Measurements from ENCODE around the gene LCMT1. TPM values are rescaled to one million over a fixed set of nuclear protein-coding genes. Genes with fewer than 3 reads are reported as not detected.
"Not testable (repeated sequence)": the region's sequence is repeated elsewhere in the genome, so short reads cannot be mapped to it uniquely, and the experiment has no call there.

The LCMT1 gene
- polyA plus RNA-seq, result 10 to 100 TPM; 40.0 to 55.1 (median 54.7) TPM

- Mint-ChIP-seq H3K4me1 (peaks cover 49 to 73% of the 10 kb centered on the region in 2 donors), H3K36me3 (peaks cover 0 to 13% (median 4%) of the 10 kb centered on the region in 3 donors), H3K27ac (peak within 1 kb of the TSS; percentile 84 to 98 (median 96)), H3K9me3 (no peaks in the 10 kb centered on the region), H3K4me3 (peak within 1 kb of the TSS; percentile 93 to 98 (median 96)), H3K27me3 (ENCODE audit: low read depth in 3 of 3) (peaks cover 4 to 7% (median 4%) of the 10 kb centered on the region in 3 donors)
- DNase-seq, result peak; percentile 92 to 94 (median 92)
Measured at GRCh38 chr16:25111403-25112166, at the start of gene LCMT1. Gene LCMT1 (plus strand): TSS chr16:25111742. CDS start chr16:25111884, 142 bp downstream.

- H3K4me3 Mint-ChIP-seq, result peak overlapping the region in 2 of 5 donors; percentile 32 to 49
- no peak for DNase-seq
- H3K36me3 Mint-ChIP-seq, result no peaks in the 10 kb centered on the region
- no peaks in the 10 kb centered on the region for H3K9me3 Mint-ChIP-seq
- H3K4me1 Mint-ChIP-seq, result peaks cover 66 to 69% of the 10 kb centered on the region in 2 donors
- peaks cover 3 to 11% (median 3%) of the 10 kb centered on the region in 3 donors for H3K27me3 Mint-ChIP-seq (ENCODE audit: low read depth in 3 of 3)
- peak overlapping the region; percentile 80 to 91 (median 85) for H3K27ac Mint-ChIP-seq
Measured at GRCh38 chr16:25063102-25063501, 48.4 kb upstream of the LCMT1 start.

DNA sequence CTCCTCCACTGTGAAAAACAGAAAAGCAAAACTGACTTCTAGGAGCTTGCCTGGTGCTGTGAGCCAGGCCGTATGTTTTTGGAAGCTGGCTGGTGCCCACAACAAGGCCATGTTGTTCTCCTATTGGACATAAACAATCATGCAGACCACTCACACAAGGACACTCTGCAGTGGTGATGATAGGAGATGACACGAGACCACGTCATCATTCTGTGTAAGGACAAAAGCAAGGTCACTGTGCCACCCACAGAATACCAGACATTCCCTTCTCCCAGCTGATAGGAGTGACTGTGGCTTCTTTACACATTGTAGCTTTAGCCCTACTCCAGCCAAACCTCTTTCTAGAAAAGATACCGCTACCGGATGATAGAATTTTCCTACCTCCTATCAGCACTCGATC, 47.7 kb upstream of the LCMT1 start:
- Mint-ChIP-seq H3K4me3 (peak overlapping the region in 2 of 5 donors; percentile 25 to 36), H3K9me3 (no peaks in the 10 kb centered on the region), H3K27me3 (ENCODE audit: low read depth in 3 of 3) (peaks cover 3 to 11% (median 3%) of the 10 kb centered on the region in 3 donors), H3K4me1 (peaks cover 68 to 71% of the 10 kb centered on the region in 2 donors), H3K27ac (peak overlapping the region; percentile 80 to 91 (median 85)), H3K36me3 (no peaks in the 10 kb centered on the region)
- no peak for DNase-seq

DNA sequence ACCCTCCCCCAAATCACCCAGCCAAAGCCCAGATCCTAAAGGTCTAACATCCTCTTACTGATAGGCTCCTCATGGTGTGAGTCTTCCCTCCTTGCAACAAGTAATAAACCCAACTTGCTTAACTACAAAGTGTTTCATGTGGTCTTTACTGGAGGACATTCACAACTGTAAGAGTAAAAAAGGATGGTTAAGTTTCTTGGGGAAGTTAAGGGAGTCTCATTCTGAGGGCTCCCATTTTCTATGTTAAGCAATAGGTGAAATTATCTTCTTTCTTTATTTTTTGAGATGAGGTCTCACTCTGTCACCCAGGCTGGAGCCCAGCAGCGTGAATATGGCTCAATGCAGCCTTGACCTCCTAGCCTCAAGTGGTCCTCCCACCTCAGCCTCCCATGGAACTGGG, 47.3 kb upstream of the LCMT1 start:
- Mint-ChIP-seq H3K4me3 (peak overlapping the region in 2 of 5 donors; percentile 18 to 25), H3K4me1 (peaks cover 68 to 71% of the 10 kb centered on the region in 2 donors), H3K27ac (peak overlapping the region; percentile 80 to 91 (median 85)), H3K27me3 (ENCODE audit: low read depth in 3 of 3) (peaks cover 3 to 11% (median 3%) of the 10 kb centered on the region in 3 donors)
- not testable (repeated sequence) for H3K9me3 Mint-ChIP-seq, DNase-seq, H3K36me3 Mint-ChIP-seq

DNA sequence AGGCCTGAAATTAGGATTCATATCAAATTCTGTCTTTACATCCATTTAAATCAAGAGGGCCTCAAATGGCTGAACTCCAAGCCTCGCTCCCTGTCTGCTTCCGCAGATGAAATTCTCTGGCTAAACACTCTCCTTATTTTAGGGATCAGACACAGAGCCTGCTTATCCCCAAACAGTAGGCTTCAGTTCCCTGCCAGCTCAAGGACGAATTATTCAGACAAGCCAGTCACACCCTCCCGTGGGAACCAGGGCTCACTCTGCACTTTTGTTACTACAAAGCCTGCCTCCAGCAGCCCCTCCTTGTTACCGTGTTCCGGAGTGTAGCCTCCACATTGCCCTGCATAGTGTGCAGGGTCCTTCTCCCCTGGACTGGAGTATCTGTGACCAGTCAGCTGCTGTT, 46.6 kb upstream of the LCMT1 start:
- Mint-ChIP-seq H3K27me3 (ENCODE audit: low read depth in 3 of 3) (peaks cover 3 to 9% (median 3%) of the 10 kb centered on the region in 3 donors), H3K36me3 (no peaks in the 10 kb centered on the region), H3K4me1 (peaks cover 70 to 71% of the 10 kb centered on the region in 2 donors), H3K4me3 (no peak overlapping the region), H3K9me3 (no peaks in the 10 kb centered on the region), H3K27ac (peak overlapping the region in 2 of 6 donors; percentile 35 to 58)
- DNase-seq, result no peak

GRCh38 chr16:25065899-25066298, 45.6 kb upstream of the LCMT1 start:
- Mint-ChIP-seq H3K4me3 (peak overlapping the region; percentile 74 to 92 (median 87)), H3K9me3 (no peaks in the 10 kb centered on the region), H3K4me1 (peaks cover 60 to 62% of the 10 kb centered on the region in 2 donors), H3K27ac (peak overlapping the region; percentile 88 to 93 (median 91)), H3K27me3 (ENCODE audit: low read depth in 3 of 3) (peaks cover 3 to 6% (median 5%) of the 10 kb centered on the region in 3 donors), H3K36me3 (no peaks in the 10 kb centered on the region)
- DNase-seq, result no peak

- Mint-ChIP-seq H3K4me3 (peak overlapping the region; percentile 74 to 92 (median 87)), H3K36me3 (no peaks in the 10 kb centered on the region), H3K27me3 (ENCODE audit: low read depth in 3 of 3) (peaks cover 3 to 6% (median 5%) of the 10 kb centered on the region in 3 donors), H3K4me1 (peaks cover 55 to 57% of the 10 kb centered on the region in 2 donors), H3K9me3 (no peaks in the 10 kb centered on the region), H3K27ac (peak overlapping the region; percentile 88 to 93 (median 91))
- DNase-seq, result no peak
Measured at GRCh38 chr16:25066426-25066746, 45.2 kb upstream of the LCMT1 start.

GRCh38 chr16:25066747-25067631, 44.6 kb upstream of the LCMT1 start:
- Mint-ChIP-seq H3K27me3 (ENCODE audit: low read depth in 3 of 3) (peaks cover 3 to 6% (median 5%) of the 10 kb centered on the region in 3 donors), H3K9me3 (no peaks in the 10 kb centered on the region), H3K4me3 (peak overlapping the region; percentile 87 to 98 (median 92)), H3K27ac (peak overlapping the region; percentile 89 to 95 (median 92)), H3K36me3 (no peaks in the 10 kb centered on the region), H3K4me1 (peaks cover 49 to 51% of the 10 kb centered on the region in 2 donors)
- DNase-seq, result peak; percentile 86 to 89 (median 88)

GRCh38 chr16:25073854-25074253, 37.7 kb upstream of the LCMT1 start:
- Mint-ChIP-seq H3K36me3 (no peaks in the 10 kb centered on the region), H3K27me3 (ENCODE audit: low read depth in 3 of 3) (peaks cover 0 to 2% (median 0%) of the 10 kb centered on the region in 3 donors), H3K27ac (no peak overlapping the region), H3K4me1 (peaks cover 0 to 1% of the 10 kb centered on the region in 2 donors), H3K4me3 (no peak overlapping the region), H3K9me3 (no peaks in the 10 kb centered on the region)
- DNase-seq, result no peak

GRCh38 chr16:25078386-25078978, 33.1 kb upstream of the LCMT1 start:
- H3K27ac Mint-ChIP-seq, result no peak overlapping the region
- H3K9me3 Mint-ChIP-seq, result no peaks in the 10 kb centered on the region
- no peaks in the 10 kb centered on the region for H3K4me1 Mint-ChIP-seq
- H3K4me3 Mint-ChIP-seq, result no peak overlapping the region
- H3K36me3 Mint-ChIP-seq, result no peaks in the 10 kb centered on the region
- no peak for DNase-seq
- H3K27me3 Mint-ChIP-seq (ENCODE audit: low read depth in 3 of 3), result no peaks in the 10 kb centered on the region

- DNase-seq, result no peak
- Mint-ChIP-seq H3K4me3 (no peak overlapping the region), H3K27ac (peak overlapping the region in 1 of 6 donors; percentile 30), H3K27me3 (ENCODE audit: low read depth in 3 of 3) (no peaks in the 10 kb centered on the region), H3K9me3 (no peaks in the 10 kb centered on the region), H3K4me1 (no peaks in the 10 kb centered on the region), H3K36me3 (no peaks in the 10 kb centered on the region)
Measured at GRCh38 chr16:25079637-25080378, 31.7 kb upstream of the LCMT1 start.

DNA sequence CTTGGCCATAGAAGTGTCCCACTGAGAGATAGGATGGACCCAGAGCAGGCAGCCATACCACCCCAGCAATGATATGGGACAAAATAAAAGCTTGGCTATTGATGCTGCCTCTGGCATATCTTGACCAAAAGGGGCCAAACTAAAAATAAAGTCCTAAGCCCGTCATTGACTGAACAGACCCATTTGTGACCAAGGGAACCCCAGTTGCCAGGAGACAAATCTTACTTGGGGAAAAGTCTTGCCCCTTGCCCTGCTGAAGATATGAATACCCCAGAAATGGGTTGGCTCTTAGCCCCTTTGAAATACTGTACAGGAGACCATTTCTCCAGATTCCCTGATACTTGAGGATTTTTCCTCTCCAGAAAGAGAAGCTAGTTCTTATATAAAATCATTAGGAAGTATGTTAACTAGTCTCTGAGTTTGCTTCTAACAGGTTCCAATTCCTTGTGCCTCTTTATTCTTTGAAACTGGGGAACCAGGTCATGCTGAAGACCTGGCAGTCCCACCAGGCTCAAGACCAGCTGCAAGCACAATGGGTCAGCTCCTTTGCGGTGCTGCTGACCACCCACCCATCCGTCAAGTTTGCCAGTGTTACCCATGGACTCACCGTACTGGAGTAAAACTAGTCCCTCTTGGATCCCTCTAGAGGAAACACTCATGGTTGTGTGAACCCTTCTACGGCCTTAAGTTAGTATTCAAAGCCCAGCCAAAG, 31.0 kb upstream of the LCMT1 start:
- no peak for DNase-seq
- Mint-ChIP-seq H3K9me3 (no peaks in the 10 kb centered on the region), H3K27ac (no peak overlapping the region), H3K4me1 (no peaks in the 10 kb centered on the region), H3K27me3 (ENCODE audit: low read depth in 3 of 3) (no peaks in the 10 kb centered on the region), H3K36me3 (no peaks in the 10 kb centered on the region), H3K4me3 (no peak overlapping the region)

All from immature natural killer cell (primary cell).